Kidney (tissue), 14 donors: ENCODE results near the gene AFG3L2. TPM values are rescaled to one million over a fixed set of nuclear protein-coding genes. Genes with fewer than 3 reads are reported as not detected.

Source experiments
- DNase-seq, 5 donors: peaks; one replicate each; pipeline ENCODE4 v3.0.0-alpha.2; 2013 to 2020
- FAIRE-seq: peaks from 2 replicates; lab custom pipeline; 2012; peaks lifted over from hg19 to GRCh38; lab: Jason Lieb, UNC
- H3K27ac ChIP-seq, 2 donors: one replicate each; pipeline ENCODE4 v1.7.0; 2013; ENCODE audit warnings: low read depth in 2 of 2, low read length in 2 of 2, inconsistent platforms in 1 of 2
- H3K27me3 ChIP-seq: one replicate; pipeline ENCODE4 v1.7.1; 2013; ENCODE audit warnings: low read length, inconsistent platforms; ENCODE audit not compliant: control insufficient read depth, insufficient read depth
- H3K36me3 ChIP-seq, 3 donors: one replicate each; pipeline versions ENCODE4 v1.7.0 to v1.7.1; 2013; ENCODE audit warnings: low read length in 3 of 3, control low read depth in 1 of 3, inconsistent platforms in 1 of 3; ENCODE audit not compliant: insufficient read depth in 3 of 3, control insufficient read depth in 2 of 3
- H3K4me1 ChIP-seq, 3 donors: one replicate each; pipeline versions ENCODE4 v1.7.0 to v1.7.1; 2013; ENCODE audit warnings: low read length in 3 of 3, inconsistent platforms in 1 of 3, low read depth in 1 of 3; ENCODE audit not compliant: control insufficient read depth in 2 of 3, insufficient read depth in 2 of 3
- H3K4me3 ChIP-seq, 3 donors: one replicate each; pipeline versions ENCODE4 v1.7.0 to v1.8.1; 2013; ENCODE audit warnings: low read length in 3 of 3, control low read depth in 1 of 3, inconsistent platforms in 1 of 3
- H3K9ac ChIP-seq, 3 donors: one replicate each; pipeline versions ENCODE4 v1.7.0 to v1.7.1; 2013; ENCODE audit warnings: low read length in 3 of 3, control low read depth in 1 of 3, inconsistent platforms in 1 of 3
- H3K9me3 ChIP-seq, 3 donors: one replicate each; pipeline versions ENCODE4 v1.7.0 to v1.7.1; 2013; ENCODE audit warnings: low read length in 3 of 3, control low read depth in 1 of 3, inconsistent platforms in 1 of 3; ENCODE audit not compliant: control insufficient read depth in 2 of 3, insufficient read depth in 1 of 3
- CTCF ChIP-seq: IDR thresholded peaks from 3 replicates; pipeline ENCODE4 v1.5.1; 2012; ENCODE audit warnings: mild to moderate bottlenecking, moderate library complexity, borderline replicate concordance; ENCODE audit not compliant: insufficient read depth; ENCODE audit errors: extremely low read depth
- intact Hi-C: fragments of 100-400 bp; cut with DNase I; formaldehyde crosslinking; loops from one replicate; pipeline ENCODE4 v1.11.1; 2022
- polyA plus RNA-seq: library from polyadenylated mRNA; stranded (reverse); fragments of 350-450 nt; fragmentation: Illumina TruSeq; extraction: RNeasy Lipid Tissue Mini Kit (QIAGEN cat#74804); gene quantifications from one replicate; pipeline ENCODE4 v1.2.3, GENCODE V29; 2014; ENCODE audit warnings: low read depth, low replicate concordance; ENCODE audit not compliant: insufficient read depth
- total RNA-seq: library from RNA; stranded (reverse); fragmentation: NEBNext Ultra II Directional; extraction: Animal tissue kit (Norgen Biotek cat#: 25700); gene quantifications from one replicate; pipeline ENCODE4 v1.2.1, GENCODE V29; 2021
- donor health status: control.
- donor health status: control.
- donor health status: control.
- donor health status: control.
- donor health status: control.
- donor health status: DM: yes; HTN: yes; CAD: no.
- donor health status: Normal renal cell carcinoma (clear cell type).

The AFG3L2 gene
- total and polyA plus RNA-seq, 2 donors from 2014 or later = 55.9 to 62.7 TPM

DNA sequence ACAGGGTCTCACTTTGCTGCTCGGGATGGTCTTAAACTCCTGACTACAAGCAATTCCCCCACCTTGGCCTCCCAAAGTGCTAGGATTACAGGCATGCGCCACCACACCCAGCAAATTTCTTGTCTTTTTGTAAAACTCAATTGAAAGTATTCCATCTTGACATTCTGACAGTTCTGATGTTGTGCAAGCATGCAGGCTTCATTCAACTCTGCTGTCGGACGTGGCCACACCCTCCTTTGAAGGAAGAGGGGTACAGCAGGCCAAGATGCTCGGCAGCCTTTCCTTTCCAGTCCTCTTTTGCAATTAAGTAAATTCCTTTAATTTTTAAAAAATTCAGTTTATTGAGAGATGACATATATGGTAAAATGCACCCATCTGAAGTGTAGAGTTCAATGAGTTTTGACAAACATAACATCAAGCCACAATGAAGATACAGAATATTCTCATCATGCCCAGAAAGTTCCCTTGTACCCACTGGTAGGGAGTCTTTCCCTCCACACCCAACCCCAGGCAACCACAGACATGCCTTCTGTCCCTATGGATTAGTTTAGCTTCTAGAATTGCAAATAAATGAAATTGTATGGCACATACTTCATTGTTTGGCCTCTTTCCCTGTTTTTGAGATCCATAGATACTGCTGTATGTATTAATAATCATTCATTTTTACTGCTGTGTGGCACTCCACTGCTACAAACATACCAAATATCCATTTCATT is 35.9 kb downstream of the AFG3L2 start:
- Histone ChIP-seq H3K9me3 (no peaks in the 10 kb centered on the region), H3K36me3 (peaks cover 8 to 67% (median 46%) of the 10 kb centered on the region in 3 donors), H3K4me3 (no peak overlapping the region), H3K9ac (no peak overlapping the region), H3K4me1 (peaks cover 0 to 6% (median 3%) of the 10 kb centered on the region in 3 donors), H3K27me3 (no peaks in the 10 kb centered on the region), H3K27ac (no peak overlapping the region)
- intact Hi-C loops = no loop called here
- FAIRE-seq = no peak
- DNase-seq = no peak
- no peak for TF ChIP-seq CTCF

DNA sequence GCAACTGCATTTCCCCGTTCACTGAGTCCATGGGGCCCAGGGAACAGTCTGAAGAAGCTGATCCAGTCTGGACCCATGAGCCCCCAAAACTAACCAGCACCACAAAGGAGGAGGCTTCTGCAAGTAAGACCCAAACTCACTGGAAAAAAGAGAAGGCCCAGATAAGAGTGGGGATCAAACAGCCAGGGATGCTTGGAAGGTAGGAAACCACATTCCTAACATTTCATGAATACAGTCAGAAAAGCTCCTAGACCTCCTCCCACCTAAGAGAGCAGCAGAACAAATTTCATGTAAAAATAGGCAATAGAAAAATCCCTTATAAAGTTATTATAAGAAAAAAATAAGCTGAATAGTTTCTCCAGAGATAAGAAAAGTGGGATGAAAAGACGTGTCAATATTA is 38.6 kb downstream of the AFG3L2 start:
- TF ChIP-seq CTCF = no peak

GRCh38 chr18:12336887-12337286 is 40.1 kb downstream of the AFG3L2 start:
- H3K9ac ChIP-seq = no peak overlapping the region
- H3K36me3 ChIP-seq = peaks cover 2 to 43% (median 22%) of the 10 kb centered on the region in 3 donors
- no peak for TF ChIP-seq CTCF
- no peak overlapping the region for H3K4me3 ChIP-seq
- no peaks in the 10 kb centered on the region for H3K27me3 ChIP-seq
- FAIRE-seq (no peak), DNase-seq (peak in 2 of 5 donors; percentile 29 to 45)
- peaks cover 0 to 6% (median 4%) of the 10 kb centered on the region in 3 donors for H3K4me1 ChIP-seq
- intact Hi-C loops = no loop called here
- H3K27ac ChIP-seq = no peak overlapping the region
- no peaks in the 10 kb centered on the region for H3K9me3 ChIP-seq

More for the DNA sequence above, 38.6 kb downstream of the AFG3L2 start:
- Histone ChIP-seq H3K4me3 (no peak overlapping the region), H3K4me1 (peaks cover 0 to 6% (median 4%) of the 10 kb centered on the region in 3 donors), H3K9ac (no peak overlapping the region), H3K27me3 (no peaks in the 10 kb centered on the region), H3K36me3 (peaks cover 2 to 58% (median 32%) of the 10 kb centered on the region in 3 donors), H3K9me3 (no peaks in the 10 kb centered on the region), H3K27ac (no peak overlapping the region)
- no peak for DNase-seq
- intact Hi-C loops = no loop called here
- FAIRE-seq = no peak
